A673 (cell line): ENCODE results near the gene PLCXD3. TPM values are rescaled to one million over a fixed set of nuclear protein-coding genes. Genes with fewer than 3 reads are reported as not detected.
A peak's percentile ranks its signal among the peaks of the same experiment; 100 is the strongest.

Experiments
- BruUV-seq: library from RNA; stranded (reverse); fragments of 400-500 nt; replicated peaks from 2 replicates; lab custom pipeline; 2021; lab: Mats Ljungman, UMichigan
- CTCF ChIA-PET: fragments of 300-600 bp; sonication (Branson Sonifier 250); formaldehyde crosslinking; loops from one replicate; lab custom pipeline; 2022; ENCODE audit warnings: antibody characterized with exemption; lab: Charles Lee
- POLR2A ChIA-PET: fragments of 300-600 bp; sonication (Branson Sonifier 250); formaldehyde crosslinking; loops from one replicate; lab custom pipeline; 2022; ENCODE audit warnings: antibody characterized with exemption; ENCODE audit not compliant: low non-redundant PET; lab: Charles Lee
- DNase-seq: peaks from one replicate; pipeline ENCODE4 v3.0.0-alpha.2; 2015; ENCODE audit warnings: low spot score
- H3K27ac ChIP-seq: fragments of 200-600 bp; sonication (generic); 2 replicates; pipeline ENCODE4 v1.5.1; 2016; ENCODE audit warnings: mixed run types, low read depth, mild to moderate bottlenecking, mixed read lengths, antibody characterized with exemption, low read length; ENCODE audit not compliant: poor library complexity, severe bottlenecking
- H3K27me3 ChIP-seq: fragments of 200-600 bp; sonication (generic); replicated peaks from 2 replicates; pipeline ENCODE4 v1.6.1; 2017; ENCODE audit warnings: mixed run types, low read depth, mild to moderate bottlenecking, mixed read lengths, antibody characterized with exemption, low read length; ENCODE audit not compliant: insufficient read depth, poor library complexity
- H3K36me3 ChIP-seq: fragments of 200-600 bp; sonication (generic); 2 replicates; pipeline ENCODE4 v1.6.1; 2016; ENCODE audit warnings: mixed run types, mild to moderate bottlenecking, mixed read lengths, antibody characterized with exemption, low read length; ENCODE audit not compliant: insufficient read depth, poor library complexity, severe bottlenecking
- H3K4me1 ChIP-seq: fragments of 200-600 bp; sonication (generic); 2 replicates; pipeline ENCODE4 v1.6.1; 2017; ENCODE audit warnings: mixed run types, mild to moderate bottlenecking, mixed read lengths, antibody characterized with exemption, low read length; ENCODE audit not compliant: insufficient read depth, poor library complexity, severe bottlenecking
- H3K4me3 ChIP-seq: fragments of 200-600 bp; sonication (generic); 2 replicates; pipeline ENCODE4 v1.5.1; 2016; ENCODE audit warnings: low read depth, mixed run types, mild to moderate bottlenecking, mixed read lengths, low read length; ENCODE audit not compliant: poor library complexity, severe bottlenecking
- H3K9me3 ChIP-seq: fragments of 200-600 bp; sonication (generic); 2 replicates; pipeline ENCODE4 v1.6.1; 2016; ENCODE audit warnings: mixed run types, low read depth, mild to moderate bottlenecking, mixed read lengths, antibody characterized with exemption, low read length; ENCODE audit not compliant: poor library complexity, severe bottlenecking
- EZH2 ChIP-seq: fragments of 200-600 bp; sonication (generic); IDR thresholded peaks from 2 replicates; pipeline ENCODE4 v1.6.1; 2017; ENCODE audit warnings: borderline replicate concordance, low read depth, mild to moderate bottlenecking, mixed read lengths, antibody characterized with exemption, low read length; ENCODE audit not compliant: poor library complexity, severe bottlenecking
- intact Hi-C: fragments of 100-400 bp; cut with micrococcal nuclease; formaldehyde crosslinking; loops from one replicate; pipeline ENCODE4 v1.10.0; 2022; ENCODE audit not compliant: unreplicated experiment
- total RNA-seq: library from RNA; stranded (reverse); gene quantifications from 2 replicates; pipeline ENCODE4 v1.2.3, GENCODE V29; 2021
- TF ChIP-seq, protein P1 (sequence below): fragments of 300-800, 200-600 bp; sonication (generic); conservative IDR thresholded peaks from 2 replicates; pipeline ENCODE4 v1.5.1; 2017; ENCODE audit warnings: low read depth, mild to moderate bottlenecking, antibody characterized with exemption, low read length, moderate library complexity, mixed read lengths

PLCXD3 gene
- total RNA-seq, 1 experiment from 2014 or later: 1.3 TPM

DNA sequence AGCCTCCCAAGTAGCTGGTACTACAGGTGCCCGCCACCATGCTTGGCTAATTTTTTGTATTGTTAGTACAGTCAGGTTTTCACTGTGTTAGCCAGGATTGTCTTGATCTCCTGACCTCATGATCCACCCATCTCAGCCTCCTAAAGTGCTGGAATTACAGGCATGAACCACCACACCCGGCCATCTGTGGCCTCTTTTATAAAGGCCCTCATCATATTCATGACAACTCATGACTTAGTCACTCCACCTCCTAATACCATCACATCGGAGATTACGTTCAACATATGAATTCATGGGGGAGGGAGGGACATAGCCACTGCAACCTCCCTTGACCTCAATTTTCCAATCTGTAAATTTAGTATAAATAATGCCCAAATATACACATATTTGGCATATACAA, 27.2 kb upstream of the PLCXD3 start:
- Histone ChIP-seq H3K9me3 (no peaks in the 10 kb centered on the region), H3K27ac (no peak overlapping the region), H3K27me3 (no peaks in the 10 kb centered on the region), H3K4me1 (no peaks in the 10 kb centered on the region), H3K36me3 (no peaks in the 10 kb centered on the region), H3K4me3 (no peak overlapping the region)
- ChIA-PET CTCF (no interaction called here), POLR2A (no interaction called here)
- intact Hi-C loops: no loop called here
- no TSS peak for BruUV-seq
- DNase-seq: no peak
- TF ChIP-seq, protein P1, sequence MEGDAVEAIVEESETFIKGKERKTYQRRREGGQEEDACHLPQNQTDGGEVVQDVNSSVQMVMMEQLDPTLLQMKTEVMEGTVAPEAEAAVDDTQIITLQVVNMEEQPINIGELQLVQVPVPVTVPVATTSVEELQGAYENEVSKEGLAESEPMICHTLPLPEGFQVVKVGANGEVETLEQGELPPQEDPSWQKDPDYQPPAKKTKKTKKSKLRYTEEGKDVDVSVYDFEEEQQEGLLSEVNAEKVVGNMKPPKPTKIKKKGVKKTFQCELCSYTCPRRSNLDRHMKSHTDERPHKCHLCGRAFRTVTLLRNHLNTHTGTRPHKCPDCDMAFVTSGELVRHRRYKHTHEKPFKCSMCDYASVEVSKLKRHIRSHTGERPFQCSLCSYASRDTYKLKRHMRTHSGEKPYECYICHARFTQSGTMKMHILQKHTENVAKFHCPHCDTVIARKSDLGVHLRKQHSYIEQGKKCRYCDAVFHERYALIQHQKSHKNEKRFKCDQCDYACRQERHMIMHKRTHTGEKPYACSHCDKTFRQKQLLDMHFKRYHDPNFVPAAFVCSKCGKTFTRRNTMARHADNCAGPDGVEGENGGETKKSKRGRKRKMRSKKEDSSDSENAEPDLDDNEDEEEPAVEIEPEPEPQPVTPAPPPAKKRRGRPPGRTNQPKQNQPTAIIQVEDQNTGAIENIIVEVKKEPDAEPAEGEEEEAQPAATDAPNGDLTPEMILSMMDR: no peak
- no peak for TF ChIP-seq EZH2

DNA sequence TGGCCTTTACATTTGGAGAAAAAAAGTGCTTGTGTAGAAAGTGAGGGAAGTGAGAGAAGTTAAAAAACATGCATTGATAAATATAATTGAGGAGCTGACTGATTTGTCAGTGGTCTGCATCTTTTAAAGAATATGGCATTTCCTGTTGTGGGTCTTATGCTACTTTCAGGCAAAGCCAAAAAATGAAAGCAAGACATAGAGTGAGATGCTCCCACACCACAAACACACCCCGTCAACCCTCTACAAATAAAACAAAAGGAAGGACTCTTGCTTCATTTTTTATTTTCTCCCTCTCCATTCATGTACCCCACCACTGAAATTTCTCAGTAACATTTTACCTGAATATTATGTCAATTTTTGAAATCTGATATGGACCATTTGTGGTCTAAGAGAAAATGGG, 22.1 kb upstream of the PLCXD3 start:
- no peaks in the 10 kb centered on the region for H3K4me1 ChIP-seq
- no peak overlapping the region for H3K27ac ChIP-seq
- H3K36me3 ChIP-seq: no peaks in the 10 kb centered on the region
- no peak for DNase-seq
- no peak for TF ChIP-seq EZH2
- TF ChIP-seq, protein P1: no peak
- intact Hi-C loops: no loop called here
- BruUV-seq: no TSS peak
- ChIA-PET CTCF (no interaction called here), POLR2A (no interaction called here)
- H3K27me3 ChIP-seq: no peaks in the 10 kb centered on the region
- H3K9me3 ChIP-seq: peaks cover 7% of the 10 kb centered on the region
- no peak overlapping the region for H3K4me3 ChIP-seq

DNA sequence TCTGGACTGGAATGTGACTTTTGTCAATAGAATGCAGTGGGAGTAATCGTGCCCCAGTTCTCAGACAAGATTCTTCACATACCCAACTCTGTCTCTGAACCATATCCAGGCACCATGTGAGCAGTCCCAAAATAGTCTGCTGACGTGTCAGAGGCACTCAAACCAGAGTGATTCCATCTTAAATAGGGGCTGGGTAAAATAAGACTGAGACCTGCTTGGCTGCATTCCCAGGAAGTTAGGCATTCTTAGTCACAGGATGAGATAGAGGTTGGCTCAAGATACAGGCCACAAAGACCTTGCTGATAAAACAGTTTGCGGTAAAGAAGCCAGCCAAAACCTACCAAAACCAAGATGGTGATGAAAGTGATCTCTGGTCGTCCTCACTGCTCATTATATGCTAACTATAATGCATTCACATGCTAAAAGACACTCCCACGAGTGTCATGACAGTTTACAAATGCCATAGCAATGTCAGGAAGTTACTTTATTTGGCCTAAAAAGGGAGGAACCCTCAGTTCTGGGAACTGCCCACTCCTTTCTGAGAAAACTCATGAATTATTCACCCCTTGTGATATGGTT, 16.9 kb upstream of the PLCXD3 start:
- no peaks in the 10 kb centered on the region for H3K4me1 ChIP-seq
- DNase-seq: peak; percentile 35

More for the DNA sequence above, 16.9 kb upstream of the PLCXD3 start:
- CTCF ChIA-PET: no interaction called here
- no peak for TF ChIP-seq EZH2
- TF ChIP-seq, protein P1: no peak
- BruUV-seq: no TSS peak
- POLR2A ChIA-PET: no interaction called here
- peaks cover 7% of the 10 kb centered on the region for H3K9me3 ChIP-seq
- no peak overlapping the region for H3K27ac ChIP-seq
- H3K27me3 ChIP-seq: no peaks in the 10 kb centered on the region
- H3K4me3 ChIP-seq: no peak overlapping the region
- no peaks in the 10 kb centered on the region for H3K36me3 ChIP-seq
- intact Hi-C loops: loop anchor here (10.0 kb wide), 2 partner anchors 402 to 622 kb away; partner anchors contain the start of gene C7
